ENCODE measurements around the gene PLEKHA8.

DNA sequence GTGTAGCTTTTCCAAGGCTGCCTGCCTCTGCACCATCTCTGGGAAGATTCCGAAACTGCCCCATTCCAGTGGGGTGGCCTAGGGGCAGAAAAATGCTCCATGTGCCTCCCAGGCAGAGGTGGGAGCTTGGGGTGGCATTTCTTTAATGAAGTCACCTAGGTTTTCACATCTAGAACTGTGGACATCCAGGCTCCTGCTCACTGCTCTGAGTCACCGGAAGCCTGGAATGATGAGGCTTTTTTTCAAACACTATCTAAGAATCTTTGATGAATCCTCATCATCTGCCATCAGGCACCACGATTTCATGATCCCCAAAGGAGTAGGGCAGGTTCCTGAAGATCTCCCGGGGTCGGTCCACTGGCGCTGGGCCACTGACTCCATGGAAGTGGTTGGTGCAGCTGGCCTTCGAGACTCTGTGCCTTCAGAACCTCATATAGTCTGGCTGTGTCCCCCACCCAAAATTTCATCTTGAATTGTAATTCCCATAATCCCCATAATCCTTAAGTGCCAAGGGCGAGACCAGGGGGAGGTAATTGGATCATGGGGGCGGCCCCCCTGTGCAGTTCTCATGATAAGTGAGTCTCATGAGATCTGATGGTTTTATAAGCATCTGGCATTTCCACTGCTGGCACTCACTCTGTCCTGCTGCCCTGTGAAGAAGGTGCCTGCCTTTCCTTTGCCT, 143.7 kb downstream of the PLEKHA8 start:
- TF ChIP-seq, protein P1, sequence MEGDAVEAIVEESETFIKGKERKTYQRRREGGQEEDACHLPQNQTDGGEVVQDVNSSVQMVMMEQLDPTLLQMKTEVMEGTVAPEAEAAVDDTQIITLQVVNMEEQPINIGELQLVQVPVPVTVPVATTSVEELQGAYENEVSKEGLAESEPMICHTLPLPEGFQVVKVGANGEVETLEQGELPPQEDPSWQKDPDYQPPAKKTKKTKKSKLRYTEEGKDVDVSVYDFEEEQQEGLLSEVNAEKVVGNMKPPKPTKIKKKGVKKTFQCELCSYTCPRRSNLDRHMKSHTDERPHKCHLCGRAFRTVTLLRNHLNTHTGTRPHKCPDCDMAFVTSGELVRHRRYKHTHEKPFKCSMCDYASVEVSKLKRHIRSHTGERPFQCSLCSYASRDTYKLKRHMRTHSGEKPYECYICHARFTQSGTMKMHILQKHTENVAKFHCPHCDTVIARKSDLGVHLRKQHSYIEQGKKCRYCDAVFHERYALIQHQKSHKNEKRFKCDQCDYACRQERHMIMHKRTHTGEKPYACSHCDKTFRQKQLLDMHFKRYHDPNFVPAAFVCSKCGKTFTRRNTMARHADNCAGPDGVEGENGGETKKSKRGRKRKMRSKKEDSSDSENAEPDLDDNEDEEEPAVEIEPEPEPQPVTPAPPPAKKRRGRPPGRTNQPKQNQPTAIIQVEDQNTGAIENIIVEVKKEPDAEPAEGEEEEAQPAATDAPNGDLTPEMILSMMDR (IDR thresholded peaks at IDR 0.05; ENCODE audit: low read length): no peak
- no peak for TF ChIP-seq EZH2phosphoT487 (IDR thresholded peaks at IDR 0.05; ENCODE audit: low read length)
